Sigmoid colon (tissue), 7 donors: Measurements from ENCODE around the gene HS3ST6. TPM values are rescaled to one million over a fixed set of nuclear protein-coding genes. Genes with fewer than 3 reads are reported as not detected.

Experiments
- DNase-seq: peaks from one replicate; pipeline ENCODE4 v3.0.0-alpha.2; 2019
- H3K27ac ChIP-seq, 4 donors: fragments of 200-600 bp; sonication (generic); one replicate each; pipeline ENCODE4 v1.5.1; 2016 to 2019; ENCODE audit warnings: mild to moderate bottlenecking in 1 of 4
- H3K27me3 ChIP-seq, 3 donors: fragments of 200-600 bp; sonication (generic); one replicate each; pipeline ENCODE4 v1.5.1; 2019; ENCODE audit warnings: mild to moderate bottlenecking in 1 of 3
- H3K36me3 ChIP-seq, 4 donors: fragments of 200-600 bp; sonication (generic); one replicate each; pipeline ENCODE4 v1.5.1; 2016 to 2019
- H3K4me1 ChIP-seq, 4 donors: fragments of 200-600 bp; sonication (generic); one replicate each; pipeline ENCODE4 v1.5.1; 2017 to 2019
- H3K4me3 ChIP-seq, 4 donors: fragments of 200-600 bp; sonication (generic); one replicate each; pipeline ENCODE4 v1.5.1; 2017 to 2019; ENCODE audit warnings: mild to moderate bottlenecking in 2 of 4, moderate library complexity in 1 of 4
- H3K9me3 ChIP-seq, 4 donors: fragments of 200-600 bp in 3 of 4; sonication (generic) in 3 of 4; one replicate each; pipeline versions ENCODE4 v1.5.1 to v1.6.1; 2013 to 2019
- CTCF ChIP-seq, 4 experiments: fragments of 450-650 bp in 3 of 4; fragments of 200-600 bp in 1 of 4; IDR thresholded peaks; one replicate each; pipeline ENCODE4 v1.5.1; 2016 to 2019; ENCODE audit warnings: antibody characterized with exemption in 4 of 4, mild to moderate bottlenecking in 3 of 4, moderate library complexity in 2 of 4
- EP300 ChIP-seq, 4 donors: sonication (generic); formaldehyde crosslinking; IDR thresholded peaks; one replicate each; pipeline ENCODE4 v1.6.1; 2017; ENCODE audit warnings: antibody characterized with exemption in 4 of 4
- POLR2A ChIP-seq, 2 donors: fragments of 450-650 bp; IDR thresholded peaks; one replicate each; pipeline ENCODE4 v1.6.1; 2016; ENCODE audit warnings: antibody characterized with exemption in 2 of 2, mild to moderate bottlenecking in 2 of 2, moderate library complexity in 2 of 2
- POLR2AphosphoS5 ChIP-seq, 4 donors: sonication (generic); formaldehyde crosslinking; IDR thresholded peaks; one replicate each; pipeline ENCODE4 v1.6.1; 2017; ENCODE audit warnings: antibody characterized with exemption in 4 of 4
- WGBS, 2 donors: extraction: QIAGEN DNeasy Blood & Tissue Kit; methylation state at CpG; one replicate each; pipeline ENCODE4 v1.1.7; 2013; 5-methylcytosine and 5-hydroxymethylcytosine counted together
- intact Hi-C: fragments of 100-400 bp; cut with DNase I; formaldehyde crosslinking; loops from one replicate; pipeline ENCODE4 v1.15.1; 2023
- polyA plus RNA-seq, 3 donors: library from polyadenylated mRNA; stranded (reverse); fragments of 200-250 nt; gene quantifications; one replicate each; pipeline ENCODE4 v1.2.3, GENCODE V29; 2013
- total RNA-seq, 4 donors: library from RNA; depleted of rRNA; stranded (reverse); fragments of >200 nt; gene quantifications; one replicate each; pipeline ENCODE4 v1.1.0, GENCODE V29; 2016
- donor health status: healthy with polysubstance abuse.
- donor health status: Bipolar disorder and iron deficiency.
- donor health status: healthy.

Gene HS3ST6
- total and polyA plus RNA-seq, 7 donors: 0.09 to 6.0 TPM; not detected in 5

GRCh38 chr16:1950559-1950958, 32.3 kb upstream of the HS3ST6 start:
- Histone ChIP-seq H3K4me3 (no peak overlapping the region), H3K36me3 (no peaks in the 10 kb centered on the region), H3K9me3 (no peaks in the 10 kb centered on the region), H3K4me1 (no peaks in the 10 kb centered on the region), H3K27ac (no peak overlapping the region), H3K27me3 (no peaks in the 10 kb centered on the region)
- no peak for TF ChIP-seq CTCF (IDR thresholded peaks at IDR 0.05)
- no peak for TF ChIP-seq POLR2A (IDR thresholded peaks at IDR 0.05)
- 88 to 92% methylated on average over 19 of the region's 19 CpGs for WGBS, 2 donors
- no peak for DNase-seq
- intact Hi-C loops: no loop called here

DNA sequence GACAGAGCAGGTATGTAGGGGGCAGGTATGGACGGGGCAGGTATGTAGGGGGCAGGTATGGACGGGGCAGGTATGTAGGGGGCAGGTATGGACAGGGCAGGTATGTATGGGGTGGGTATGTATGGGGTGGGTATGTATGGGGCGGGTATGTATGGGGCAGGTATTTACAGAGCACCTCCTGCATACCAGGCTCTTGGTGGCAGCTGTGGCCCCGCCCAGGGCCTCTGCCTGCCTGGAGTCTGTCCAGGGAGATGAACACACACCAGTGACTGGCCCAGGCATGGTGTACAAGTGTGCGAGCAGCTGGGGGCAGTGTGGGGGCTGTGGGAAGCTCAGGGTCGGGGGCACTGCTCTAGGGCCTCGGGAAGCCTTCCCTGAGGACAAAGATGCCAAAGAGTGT, 31.8 kb upstream of the HS3ST6 start:
- Histone ChIP-seq H3K27me3 (no peaks in the 10 kb centered on the region), H3K27ac (no peak overlapping the region), H3K4me1 (no peaks in the 10 kb centered on the region), H3K36me3 (no peaks in the 10 kb centered on the region), H3K9me3 (no peaks in the 10 kb centered on the region), H3K4me3 (no peak overlapping the region)
- TF ChIP-seq POLR2AphosphoS5 (IDR thresholded peaks at IDR 0.05) (no peak), EP300 (IDR thresholded peaks at IDR 0.05) (no peak), POLR2A (IDR thresholded peaks at IDR 0.05) (no peak), CTCF (IDR thresholded peaks at IDR 0.05) (no peak)
- intact Hi-C loops: no loop called here
- WGBS, 2 donors: 35 to 77% methylated on average over 7 of the region's 7 CpGs
- no peak for DNase-seq

- intact Hi-C loops: no loop called here
- TF ChIP-seq EP300 (IDR thresholded peaks at IDR 0.05) (no peak), POLR2AphosphoS5 (IDR thresholded peaks at IDR 0.05) (no peak), CTCF (IDR thresholded peaks at IDR 0.05) (no peak), POLR2A (IDR thresholded peaks at IDR 0.05) (no peak)
- H3K4me1 ChIP-seq: no peaks in the 10 kb centered on the region
- 93 to 96% methylated on average over 11 of the region's 11 CpGs for WGBS, 2 donors
- no peaks in the 10 kb centered on the region for H3K27me3 ChIP-seq
- DNase-seq: no peak
- H3K9me3 ChIP-seq: no peaks in the 10 kb centered on the region
- H3K4me3 ChIP-seq: no peak overlapping the region
- H3K27ac ChIP-seq: no peak overlapping the region
- no peaks in the 10 kb centered on the region for H3K36me3 ChIP-seq
These were observed 31.3 kb upstream of the HS3ST6 start for GRCh38 chr16:1949507-1949906.

GRCh38 chr16:1947369-1947670, 29.1 kb upstream of the HS3ST6 start:
- H3K27ac ChIP-seq: no peak overlapping the region
- H3K36me3 ChIP-seq: no peaks in the 10 kb centered on the region
- DNase-seq: no peak
- WGBS, 2 donors: 91 to 94% methylated on average over 9 of the region's 9 CpGs
- TF ChIP-seq CTCF (IDR thresholded peaks at IDR 0.05) (no peak), EP300 (IDR thresholded peaks at IDR 0.05) (no peak), POLR2AphosphoS5 (IDR thresholded peaks at IDR 0.05) (no peak), POLR2A (IDR thresholded peaks at IDR 0.05) (no peak)
- intact Hi-C loops: no loop called here
- no peak overlapping the region for H3K4me3 ChIP-seq
- peaks cover 0 to 14% (median 3%) of the 10 kb centered on the region in 4 donors for H3K4me1 ChIP-seq
- H3K27me3 ChIP-seq: no peaks in the 10 kb centered on the region
- H3K9me3 ChIP-seq: no peaks in the 10 kb centered on the region

GRCh38 chr16:1946495-1947368, 28.5 kb upstream of the HS3ST6 start:
- WGBS, 2 donors: 91% methylated on average over 38 of the region's 38 CpGs
- H3K27me3 ChIP-seq: no peaks in the 10 kb centered on the region
- DNase-seq: peak; percentile 61
- no peaks in the 10 kb centered on the region for H3K9me3 ChIP-seq
- no peaks in the 10 kb centered on the region for H3K36me3 ChIP-seq
- no peak overlapping the region for H3K27ac ChIP-seq
- TF ChIP-seq CTCF (IDR thresholded peaks at IDR 0.05) (no peak), POLR2AphosphoS5 (IDR thresholded peaks at IDR 0.05) (no peak), EP300 (IDR thresholded peaks at IDR 0.05) (no peak)
- intact Hi-C loops: no loop called here
- H3K4me1 ChIP-seq: peaks cover 0 to 20% (median 9%) of the 10 kb centered on the region in 4 donors
- no peak overlapping the region for H3K4me3 ChIP-seq
